HepG2 (cell line): ENCODE results near the gene ART3. TPM values are rescaled to one million over a fixed set of nuclear protein-coding genes. Genes with fewer than 3 reads are reported as not detected.

Source experiments
- DDIT3 ChIP-seq: sonication (generic); formaldehyde crosslinking; IDR thresholded peaks from 2 replicates; pipeline ENCODE4 v1.4.0; 2020; ENCODE audit warnings: mild to moderate bottlenecking, missing genetic modification reagents
- E2F1 ChIP-seq: sonication (generic); formaldehyde crosslinking; IDR thresholded peaks from 2 replicates; pipeline ENCODE4 v1.5.0; 2020; ENCODE audit warnings: missing genetic modification reagents
- GATAD1 ChIP-seq: IDR thresholded peaks from 2 replicates; pipeline ENCODE4 v1.6.1; 2016; ENCODE audit warnings: missing genetic modification reagents, missing compliant biosample characterization
- KDM5B ChIP-seq: sonication (generic); formaldehyde crosslinking; IDR thresholded peaks from 2 replicates; pipeline ENCODE4 v1.4.0; 2020; ENCODE audit warnings: missing genetic modification reagents, mild to moderate bottlenecking, borderline replicate concordance
- MTF1 ChIP-seq: sonication (generic); formaldehyde crosslinking; IDR thresholded peaks from 2 replicates; pipeline ENCODE4 v1.5.0; 2020; ENCODE audit warnings: missing genetic modification reagents
- NPAS2 ChIP-seq: sonication (generic); formaldehyde crosslinking; IDR thresholded peaks from 2 replicates; pipeline ENCODE4 v1.8.0; 2022; ENCODE audit warnings: mild to moderate bottlenecking, missing genetic modification reagents, borderline replicate concordance
- RBAK ChIP-seq: sonication (generic); formaldehyde crosslinking; IDR thresholded peaks from 2 replicates; pipeline ENCODE4 v1.5.1; 2020; ENCODE audit warnings: mild to moderate bottlenecking, missing genetic modification reagents
- SOX13 ChIP-seq, 3 experiments: fragments of 450-650 bp in 1 of 3; sonication (generic) in 1 of 3; formaldehyde crosslinking in 1 of 3; IDR thresholded peaks in 2 of 3; conservative IDR thresholded peaks in 1 of 3; 2 replicates each; pipeline versions ENCODE4 v1.5.0 to v1.6.1; 2016 to 2020; ENCODE audit warnings: antibody characterized with exemption in 1 of 3, mild to moderate bottlenecking in 1 of 3, missing compliant biosample characterization in 1 of 3, missing genetic modification reagents in 1 of 3, moderate library complexity in 1 of 3
- ZBTB42 ChIP-seq: sonication (generic); formaldehyde crosslinking; IDR thresholded peaks from 2 replicates; pipeline ENCODE4 v1.5.0; 2020; ENCODE audit warnings: mild to moderate bottlenecking, missing genetic modification reagents
- ZFYVE20 ChIP-seq: sonication (generic); formaldehyde crosslinking; IDR thresholded peaks from 2 replicates; pipeline ENCODE4 v1.8.0; 2023; ENCODE audit warnings: low read depth, mild to moderate bottlenecking, moderate library complexity, missing genetic modification reagents, borderline replicate concordance
- ZMAT3 ChIP-seq: sonication (generic); formaldehyde crosslinking; conservative IDR thresholded peaks from 2 replicates; pipeline ENCODE4 v1.7.0; 2021; ENCODE audit warnings: missing genetic modification reagents
- ZNF329 ChIP-seq: sonication (generic); formaldehyde crosslinking; IDR thresholded peaks from 2 replicates; pipeline ENCODE4 v1.9.0; 2021; ENCODE audit warnings: low read depth, mild to moderate bottlenecking, missing genetic modification reagents
- ZNF546 ChIP-seq: sonication (generic); formaldehyde crosslinking; conservative IDR thresholded peaks from 2 replicates; pipeline ENCODE4 v1.8.1; 2023; ENCODE audit warnings: mild to moderate bottlenecking, missing genetic modification reagents
- ZNF564 ChIP-seq: sonication (generic); formaldehyde crosslinking; IDR thresholded peaks from 2 replicates; pipeline ENCODE4 v1.8.1; 2023; ENCODE audit warnings: mild to moderate bottlenecking, missing genetic modification reagents
- ZNF749 ChIP-seq: sonication (generic); formaldehyde crosslinking; IDR thresholded peaks from 2 replicates; pipeline ENCODE4 v1.8.0; 2022; ENCODE audit warnings: mild to moderate bottlenecking, missing genetic modification reagents, moderate library complexity, borderline replicate concordance
- polyA plus RNA-seq, 8 experiments: library from polyadenylated mRNA; depleted of rRNA in 3 of 8; stranded (reverse) in 7 of 8; unstranded in 1 of 8; fragments of >200 nt; fragmentation: Illumina TruSeq in 4 of 8; extraction: Trizol in 4 of 8; gene quantifications; 2 replicates each; pipeline versions ENCODE4 v1.2.1 to v1.2.3, GENCODE V29; 2011 to 2016; ENCODE audit warnings: low read depth in 4 of 8, missing spikeins in 1 of 8, mixed read lengths in 1 of 8; ENCODE audit not compliant: insufficient read depth in 1 of 8
- total RNA-seq, 5 experiments: library from RNA; depleted of rRNA; stranded (reverse); fragments of >200 nt; fragmentation: Illumina TruSeq; extraction: Trizol; gene quantifications; 2 replicates each; pipeline ENCODE4 v1.2.3, GENCODE V29; 2016; ENCODE audit warnings: low read depth in 1 of 5
- TF ChIP-seq, protein P1 (sequence below): sonication (generic); formaldehyde crosslinking; IDR thresholded peaks from 2 replicates; pipeline ENCODE4 v1.8.1; 2022; ENCODE audit warnings: low read depth, mild to moderate bottlenecking, missing genetic modification reagents
- TF ChIP-seq, protein P2 (sequence below): sonication (generic); formaldehyde crosslinking; IDR thresholded peaks from 2 replicates; pipeline ENCODE4 v1.5.0; 2020; ENCODE audit warnings: mild to moderate bottlenecking, missing genetic modification reagents, borderline replicate concordance
- TF ChIP-seq, protein P3 (sequence below): sonication (generic); formaldehyde crosslinking; conservative IDR thresholded peaks from 2 replicates; pipeline ENCODE4 v1.5.0; 2020; ENCODE audit warnings: missing genetic modification reagents

Gene ART3
- total and polyA plus RNA-seq, 2 of the 13 experiments (the other 11 are each of a cell fraction or from before 2014, with no cell fraction given), result not detected

DNA sequence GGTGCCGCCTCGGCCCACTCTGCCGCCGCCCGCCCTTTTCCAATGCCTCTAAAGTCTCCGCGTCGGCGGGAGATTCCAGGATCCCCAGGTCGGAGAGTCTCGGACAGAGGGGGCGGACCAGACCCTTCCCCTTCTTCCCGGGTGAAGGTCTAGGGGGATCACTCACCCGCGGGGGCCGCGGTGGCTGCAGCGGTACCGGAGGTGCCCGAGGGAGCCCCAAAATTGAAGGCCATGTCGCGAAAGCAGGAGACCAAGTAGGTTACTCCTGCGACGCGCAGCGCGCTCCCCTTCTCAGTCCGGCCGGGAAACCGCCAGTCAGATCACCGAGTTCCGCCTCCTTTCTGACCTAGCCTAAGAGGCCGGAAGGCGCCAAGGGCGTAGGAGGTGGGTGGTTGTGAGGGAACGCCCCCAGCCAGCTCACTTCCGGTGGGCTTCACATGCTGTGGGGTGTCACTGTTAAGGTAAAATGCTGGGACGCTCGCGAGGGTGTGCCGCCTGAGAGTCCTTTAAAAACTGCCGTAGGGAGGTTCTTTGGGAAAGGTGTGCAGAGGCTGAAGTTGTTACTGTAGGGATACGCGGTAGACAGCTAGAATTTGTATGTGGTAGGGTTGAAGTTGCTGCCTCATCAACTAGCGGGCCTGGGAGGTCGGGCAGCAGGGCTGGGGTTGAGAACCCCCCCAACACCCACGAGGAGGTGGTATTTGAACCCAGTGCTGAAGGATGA, 73.8 kb downstream of the ART3 start, which contains the start of gene NUP54 (continued):
- TF ChIP-seq, protein P1, sequence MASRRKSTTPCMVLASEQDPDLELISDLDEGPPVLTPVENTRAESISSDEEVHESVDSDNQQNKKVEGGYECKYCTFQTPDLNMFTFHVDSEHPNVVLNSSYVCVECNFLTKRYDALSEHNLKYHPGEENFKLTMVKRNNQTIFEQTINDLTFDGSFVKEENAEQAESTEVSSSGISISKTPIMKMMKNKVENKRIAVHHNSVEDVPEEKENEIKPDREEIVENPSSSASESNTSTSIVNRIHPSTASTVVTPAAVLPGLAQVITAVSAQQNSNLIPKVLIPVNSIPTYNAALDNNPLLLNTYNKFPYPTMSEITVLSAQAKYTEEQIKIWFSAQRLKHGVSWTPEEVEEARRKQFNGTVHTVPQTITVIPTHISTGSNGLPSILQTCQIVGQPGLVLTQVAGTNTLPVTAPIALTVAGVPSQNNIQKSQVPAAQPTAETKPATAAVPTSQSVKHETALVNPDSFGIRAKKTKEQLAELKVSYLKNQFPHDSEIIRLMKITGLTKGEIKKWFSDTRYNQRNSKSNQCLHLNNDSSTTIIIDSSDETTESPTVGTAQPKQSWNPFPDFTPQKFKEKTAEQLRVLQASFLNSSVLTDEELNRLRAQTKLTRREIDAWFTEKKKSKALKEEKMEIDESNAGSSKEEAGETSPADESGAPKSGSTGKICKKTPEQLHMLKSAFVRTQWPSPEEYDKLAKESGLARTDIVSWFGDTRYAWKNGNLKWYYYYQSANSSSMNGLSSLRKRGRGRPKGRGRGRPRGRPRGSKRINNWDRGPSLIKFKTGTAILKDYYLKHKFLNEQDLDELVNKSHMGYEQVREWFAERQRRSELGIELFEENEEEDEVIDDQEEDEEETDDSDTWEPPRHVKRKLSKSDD (CRISPR knock-in tag), result 0 out of 2 replicates have a peak, but pooled peaks have one; percentile 58
- TF ChIP-seq ZBTB42 (CRISPR knock-in tag) (no peak), ZNF546 (CRISPR knock-in tag) (no peak), ZNF749 (CRISPR knock-in tag) (peak; percentile 36; the same call in 1 of the 2 replicates), ZMAT3 (CRISPR knock-in tag) (peak; percentile 94), SOX13 (IDR thresholded peaks at IDR 0.05) (no peak; the same call in 1 of the 2 replicates), SOX13 (CRISPR knock-in tag; conservative IDR thresholded peaks at IDR 0.05 in 1 of 2, IDR thresholded peaks at IDR 0.05 in 1 of 2) (peak in 1 of 2 experiments; percentile 49; a peak in 1 of 4 replicates), E2F1 (CRISPR knock-in tag) (peak; percentile 83), RBAK (CRISPR knock-in tag) (no peak), ZNF329 (CRISPR knock-in tag) (no peak), KDM5B (CRISPR knock-in tag) (peak; percentile 67; the same call in 1 of the 2 replicates), GATAD1 (CRISPR knock-in tag) (peak; percentile 99), NPAS2 (CRISPR knock-in tag) (no peak), MTF1 (CRISPR knock-in tag) (no peak), ZFYVE20 (CRISPR knock-in tag) (no peak), DDIT3 (CRISPR knock-in tag) (no peak), ZNF564 (peak; percentile 96)
- TF ChIP-seq, protein P2, sequence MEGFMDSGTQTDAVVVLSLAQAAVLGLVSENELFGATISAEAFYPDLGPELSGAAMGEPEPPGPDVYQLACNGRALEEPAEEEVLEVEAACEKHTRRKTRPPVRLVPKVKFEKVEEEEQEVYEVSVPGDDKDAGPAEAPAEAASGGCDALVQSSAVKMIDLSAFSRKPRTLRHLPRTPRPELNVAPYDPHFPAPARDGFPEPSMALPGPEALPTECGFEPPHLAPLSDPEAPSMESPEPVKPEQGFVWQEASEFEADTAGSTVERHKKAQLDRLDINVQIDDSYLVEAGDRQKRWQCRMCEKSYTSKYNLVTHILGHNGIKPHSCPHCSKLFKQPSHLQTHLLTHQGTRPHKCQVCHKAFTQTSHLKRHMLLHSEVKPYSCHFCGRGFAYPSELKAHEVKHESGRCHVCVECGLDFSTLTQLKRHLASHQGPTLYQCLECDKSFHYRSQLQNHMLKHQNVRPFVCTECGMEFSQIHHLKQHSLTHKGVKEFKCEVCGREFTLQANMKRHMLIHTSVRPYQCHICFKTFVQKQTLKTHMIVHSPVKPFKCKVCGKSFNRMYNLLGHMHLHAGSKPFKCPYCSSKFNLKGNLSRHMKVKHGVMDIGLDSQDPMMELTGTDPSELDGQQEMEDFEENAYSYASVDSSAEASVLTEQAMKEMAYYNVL (CRISPR knock-in tag), result no peak
- TF ChIP-seq, protein P3, sequence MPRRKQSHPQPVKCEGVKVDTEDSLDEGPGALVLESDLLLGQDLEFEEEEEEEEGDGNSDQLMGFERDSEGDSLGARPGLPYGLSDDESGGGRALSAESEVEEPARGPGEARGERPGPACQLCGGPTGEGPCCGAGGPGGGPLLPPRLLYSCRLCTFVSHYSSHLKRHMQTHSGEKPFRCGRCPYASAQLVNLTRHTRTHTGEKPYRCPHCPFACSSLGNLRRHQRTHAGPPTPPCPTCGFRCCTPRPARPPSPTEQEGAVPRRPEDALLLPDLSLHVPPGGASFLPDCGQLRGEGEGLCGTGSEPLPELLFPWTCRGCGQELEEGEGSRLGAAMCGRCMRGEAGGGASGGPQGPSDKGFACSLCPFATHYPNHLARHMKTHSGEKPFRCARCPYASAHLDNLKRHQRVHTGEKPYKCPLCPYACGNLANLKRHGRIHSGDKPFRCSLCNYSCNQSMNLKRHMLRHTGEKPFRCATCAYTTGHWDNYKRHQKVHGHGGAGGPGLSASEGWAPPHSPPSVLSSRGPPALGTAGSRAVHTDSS, result no peak
- TF ChIP-seq, all 625 proteins: peak for 372
